Islet of Langerhans (tissue), 1 donor: ENCODE measurements around the gene PRSS38.

ENCODE experiments used
- FAIRE-seq: peaks from one replicate; lab custom pipeline; 2011; peaks lifted over from hg19 to GRCh38; lab: Jason Lieb, UNC

The PRSS38 gene

DNA sequence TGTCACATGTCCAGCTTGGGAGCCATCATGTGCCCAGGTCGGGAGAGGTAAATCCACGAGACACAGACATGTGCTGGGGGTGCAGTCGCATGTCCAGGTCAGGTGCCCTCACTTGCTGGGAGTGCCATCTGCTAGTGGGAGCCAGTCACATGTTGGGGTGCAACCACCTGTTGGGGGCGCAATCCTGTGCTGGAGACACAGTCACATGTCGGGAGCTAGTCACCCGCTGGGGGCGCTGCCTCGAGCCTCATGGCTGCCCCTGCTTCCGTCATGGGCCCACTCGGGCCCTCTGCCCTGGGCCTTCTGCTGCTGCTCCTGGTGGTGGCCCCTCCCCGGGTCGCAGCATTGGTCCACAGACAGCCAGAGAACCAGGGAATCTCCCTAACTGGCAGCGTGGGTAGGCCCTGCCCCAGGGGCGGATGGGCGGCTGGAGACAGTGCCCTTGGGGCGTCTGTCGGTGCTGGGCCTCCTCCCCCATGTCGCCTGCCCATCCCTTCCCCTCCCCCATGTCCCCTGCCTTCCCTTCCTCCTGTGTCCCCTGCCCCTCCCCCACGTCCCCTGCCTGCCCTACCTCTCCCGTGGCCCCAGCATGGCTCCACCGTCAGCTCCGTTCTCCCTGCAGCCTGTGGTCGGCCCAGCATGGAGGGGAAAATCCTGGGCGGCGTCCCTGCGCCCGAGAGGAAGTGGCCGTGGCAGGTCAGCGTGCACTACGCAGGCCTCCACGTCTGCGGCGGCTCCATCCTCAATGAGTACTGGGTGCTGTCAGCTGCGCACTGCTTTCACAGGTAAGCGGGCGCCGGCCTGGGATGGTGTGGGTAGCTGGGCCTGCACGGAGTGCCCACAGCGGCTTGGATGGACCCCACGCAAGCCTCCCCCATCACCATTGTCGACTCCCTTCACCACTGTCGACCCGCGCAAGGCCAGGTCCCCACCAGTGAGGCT lies at the start of gene PRSS38:
PRSS38 (plus strand) TSS at position 208 of the 942 bp plus-strand sequence; CDS start at position 250, 42 bp downstream.
- no peak for FAIRE-seq

GRCh38 chr1:227766015-227766634 lies 49.4 kb upstream of the PRSS38 start:
- no peak for FAIRE-seq

DNA sequence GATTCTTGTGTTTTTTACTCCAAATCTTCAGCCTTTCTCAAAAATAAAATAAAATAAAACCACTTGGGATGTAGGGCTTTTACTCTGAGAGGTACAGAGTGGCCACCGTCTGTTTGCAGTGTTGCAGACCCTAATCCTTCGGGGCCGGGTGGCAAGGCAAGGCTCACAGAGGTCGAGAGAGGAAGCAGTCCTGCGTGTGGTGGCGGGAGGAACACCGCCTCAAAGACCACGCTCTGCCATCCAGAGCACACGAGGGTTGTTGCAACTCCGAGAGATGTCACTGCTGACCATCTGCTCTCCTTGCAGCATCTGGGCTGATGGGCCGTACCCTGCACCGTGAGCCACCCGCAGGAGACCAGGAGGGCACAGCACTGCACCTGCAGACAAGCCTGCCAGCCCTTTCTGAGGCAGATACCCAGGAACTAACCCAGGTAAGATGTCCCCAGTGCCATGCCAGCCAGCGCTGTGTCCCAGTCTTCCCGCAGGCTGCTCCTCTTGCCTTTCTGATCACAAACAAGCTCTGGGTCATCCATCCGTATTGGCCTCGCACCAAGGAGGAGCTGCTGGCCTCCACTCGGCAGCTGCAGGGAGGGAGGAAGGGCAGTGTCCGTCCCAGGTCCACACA lies 48.7 kb upstream of the PRSS38 start:
- FAIRE-seq: no peak

GRCh38 chr1:227767401-227768124 lies 47.9 kb upstream of the PRSS38 start:
- FAIRE-seq: no peak

DNA sequence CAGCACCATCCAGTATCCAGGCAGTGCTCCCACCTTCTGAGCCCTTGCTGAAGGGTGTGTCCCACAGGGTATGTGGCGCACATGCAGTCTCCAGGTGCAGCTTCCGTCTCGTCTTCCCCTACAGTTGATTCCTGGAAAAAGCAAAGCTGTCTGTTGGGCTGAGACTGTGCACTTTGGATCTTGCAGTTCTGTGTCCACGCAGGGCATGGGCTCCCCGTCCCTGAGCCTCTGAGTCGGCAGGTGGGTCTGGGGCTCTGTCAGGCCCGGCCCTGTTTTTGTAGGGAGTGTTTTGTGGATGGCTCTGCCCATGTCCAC lies 47.4 kb upstream of the PRSS38 start:
- FAIRE-seq: no peak

DNA sequence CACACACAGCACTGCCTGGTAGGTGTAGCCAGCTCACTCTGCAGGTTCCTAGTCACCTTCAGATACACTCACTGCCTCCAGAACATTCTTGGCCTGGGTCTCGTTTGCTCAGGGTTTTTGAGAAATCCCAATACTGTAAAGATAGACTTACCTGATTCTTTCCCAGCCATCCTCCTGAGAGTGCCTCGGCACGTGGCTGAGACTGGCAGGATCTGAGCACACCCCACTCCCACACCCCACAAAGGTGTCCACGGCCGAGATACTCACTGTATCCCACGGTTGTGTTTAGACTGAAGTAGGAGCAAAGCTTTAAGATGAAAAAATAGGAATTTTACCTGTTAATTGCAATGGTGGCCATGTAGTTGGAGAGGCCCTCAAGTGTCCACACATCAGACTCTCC lies 46.8 kb upstream of the PRSS38 start:
- FAIRE-seq: no peak

GRCh38 chr1:227769047-227769935 lies 46.2 kb upstream of the PRSS38 start:
- no peak for FAIRE-seq

GRCh38 chr1:227769936-227770494 lies 45.5 kb upstream of the PRSS38 start:
- FAIRE-seq: no peak

- no peak for FAIRE-seq
These were observed 44.7 kb upstream of the PRSS38 start for GRCh38 chr1:227770812-227771211.

DNA sequence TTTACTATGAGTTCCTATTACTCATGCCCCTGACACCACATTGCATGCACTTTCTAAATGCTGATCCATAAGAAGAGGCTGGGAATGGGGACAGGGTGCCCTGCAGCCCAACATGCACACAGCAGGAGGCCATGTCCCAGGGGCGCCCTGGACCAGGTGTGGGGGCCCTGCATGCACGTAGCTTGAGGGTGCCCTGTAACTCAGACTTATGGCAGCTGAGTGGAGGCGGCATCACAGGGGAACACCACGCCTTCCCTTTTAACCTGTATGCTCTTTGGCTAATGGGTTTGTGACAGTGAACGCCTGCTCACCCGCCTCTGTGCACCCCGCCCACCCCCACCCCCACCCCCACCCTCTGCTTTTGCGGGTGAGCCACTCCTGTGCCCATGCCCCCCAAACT lies 44.1 kb upstream of the PRSS38 start:
- FAIRE-seq: no peak

DNA sequence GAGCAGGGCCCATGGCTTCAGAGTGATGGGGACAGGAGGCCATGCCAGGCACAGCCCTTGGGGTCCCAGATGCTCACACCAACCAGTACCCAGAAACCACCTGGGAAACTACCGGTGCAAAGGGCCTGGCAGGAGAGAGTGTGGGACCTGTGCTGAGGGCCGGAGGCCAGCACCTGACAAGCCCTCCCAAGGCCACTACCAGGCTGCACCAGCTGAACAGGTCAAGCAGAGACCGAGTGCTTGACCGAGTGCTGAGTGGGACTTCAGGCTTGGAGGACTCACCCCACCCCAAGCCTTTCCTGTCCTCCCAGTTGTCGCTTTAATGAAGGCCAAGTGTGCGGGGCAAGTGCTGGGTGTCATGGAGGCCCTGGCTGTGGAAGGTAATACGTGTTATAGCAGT lies 43.7 kb upstream of the PRSS38 start:
- no peak for FAIRE-seq

- no peak for FAIRE-seq
These were observed 41.9 kb upstream of the PRSS38 start for GRCh38 chr1:227773558-227773957.

DNA sequence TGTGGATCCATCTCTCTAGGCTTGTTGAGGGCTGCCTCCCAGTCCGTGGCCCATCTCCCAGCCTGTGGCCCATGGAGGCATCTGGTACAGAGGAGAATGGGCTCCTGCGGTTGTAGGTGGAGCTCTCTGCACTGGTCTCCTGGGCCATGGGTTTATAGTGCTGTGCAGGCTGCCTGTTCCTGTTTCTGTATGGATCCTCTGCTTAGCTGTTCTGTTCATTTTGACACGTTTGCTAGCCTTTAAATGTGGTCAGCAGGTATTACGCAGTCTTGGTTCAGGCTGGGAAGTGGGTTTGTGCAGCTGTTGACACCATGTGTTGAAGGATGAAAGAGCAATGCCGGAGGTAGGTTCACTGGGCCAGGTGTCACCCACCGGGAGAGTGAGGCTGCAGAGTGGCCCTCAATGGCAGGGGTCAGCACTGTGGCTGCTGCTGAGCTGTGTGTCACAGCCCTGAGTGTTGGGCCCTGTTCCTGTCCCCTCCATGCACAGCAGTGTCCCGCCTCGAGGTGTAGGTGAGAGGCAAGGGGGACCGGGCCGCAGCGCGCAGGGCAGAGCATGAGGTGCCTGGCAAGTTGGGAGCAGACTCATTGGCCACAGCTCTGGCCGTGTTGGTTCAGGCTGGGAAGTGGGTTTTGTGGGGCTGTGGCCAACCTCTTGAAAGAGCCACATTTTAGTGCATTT lies 41.3 kb upstream of the PRSS38 start:
- FAIRE-seq: no peak

DNA sequence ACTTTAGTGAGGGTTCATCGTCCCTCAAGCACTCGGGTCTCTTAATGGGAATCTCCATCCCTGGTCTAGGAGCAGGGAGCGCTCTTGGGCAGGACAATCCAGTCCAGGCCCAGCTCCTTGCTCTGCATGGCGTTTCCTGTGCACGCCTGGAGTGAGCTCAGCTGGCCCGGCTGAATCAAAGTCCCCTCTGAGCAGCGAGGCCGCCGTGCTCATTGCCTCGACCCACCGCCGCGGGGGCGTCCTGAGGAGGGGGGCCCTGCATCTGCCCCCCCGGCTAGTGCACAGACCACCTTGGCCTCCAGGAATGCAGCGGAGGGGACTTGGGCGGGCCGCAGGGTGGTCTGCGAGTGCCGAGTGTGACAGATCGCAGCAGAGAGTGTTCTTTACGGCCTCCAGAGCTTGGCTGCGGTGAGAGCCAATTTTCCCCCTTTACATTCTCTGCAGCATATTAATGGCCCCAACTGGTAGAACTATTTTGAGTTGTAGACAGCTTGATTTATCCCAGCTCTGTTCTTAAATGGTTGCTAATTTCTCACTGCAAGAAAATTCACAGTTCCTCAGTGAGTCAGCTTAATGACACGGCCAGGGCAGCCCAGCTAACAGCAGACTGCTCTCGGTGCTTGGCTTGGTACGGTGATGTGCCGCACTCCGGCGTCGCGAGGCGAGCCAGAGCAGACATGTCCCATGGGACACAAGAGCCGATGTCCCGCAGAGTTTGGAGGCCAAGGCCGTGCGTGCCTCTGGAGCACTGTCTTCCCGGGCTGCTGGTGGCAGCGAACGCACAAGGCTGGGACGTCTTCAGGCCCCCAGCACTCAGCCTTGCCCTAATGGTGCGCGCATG lies 40.4 kb upstream of the PRSS38 start:
- FAIRE-seq: no peak

GRCh38 chr1:227775841-227776240 lies 39.6 kb upstream of the PRSS38 start:
- no peak for FAIRE-seq

- FAIRE-seq: no peak
These were observed 39.1 kb upstream of the PRSS38 start for GRCh38 chr1:227776331-227776771.

- no peak for FAIRE-seq
These were observed 38.3 kb upstream of the PRSS38 start for GRCh38 chr1:227777156-227777555.

- no peak for FAIRE-seq
These were observed 37.8 kb upstream of the PRSS38 start for GRCh38 chr1:227777646-227778045.

GRCh38 chr1:227778401-227778947 lies 37.0 kb upstream of the PRSS38 start:
- no peak for FAIRE-seq
